GM18909 (cell line): ENCODE data around the gene HOTAIR.
A peak's percentile ranks its signal among the peaks of the same experiment; 100 is the strongest.

Experiments
- ATAC-seq: cut with Tn5 transposase; IDR thresholded peaks from one replicate; pipeline ENCODE4 v1.9.1; 2021; ENCODE audit warnings: mild to moderate bottlenecking; ENCODE audit not compliant: unreplicated experiment, poor library complexity

HOTAIR gene

DNA sequence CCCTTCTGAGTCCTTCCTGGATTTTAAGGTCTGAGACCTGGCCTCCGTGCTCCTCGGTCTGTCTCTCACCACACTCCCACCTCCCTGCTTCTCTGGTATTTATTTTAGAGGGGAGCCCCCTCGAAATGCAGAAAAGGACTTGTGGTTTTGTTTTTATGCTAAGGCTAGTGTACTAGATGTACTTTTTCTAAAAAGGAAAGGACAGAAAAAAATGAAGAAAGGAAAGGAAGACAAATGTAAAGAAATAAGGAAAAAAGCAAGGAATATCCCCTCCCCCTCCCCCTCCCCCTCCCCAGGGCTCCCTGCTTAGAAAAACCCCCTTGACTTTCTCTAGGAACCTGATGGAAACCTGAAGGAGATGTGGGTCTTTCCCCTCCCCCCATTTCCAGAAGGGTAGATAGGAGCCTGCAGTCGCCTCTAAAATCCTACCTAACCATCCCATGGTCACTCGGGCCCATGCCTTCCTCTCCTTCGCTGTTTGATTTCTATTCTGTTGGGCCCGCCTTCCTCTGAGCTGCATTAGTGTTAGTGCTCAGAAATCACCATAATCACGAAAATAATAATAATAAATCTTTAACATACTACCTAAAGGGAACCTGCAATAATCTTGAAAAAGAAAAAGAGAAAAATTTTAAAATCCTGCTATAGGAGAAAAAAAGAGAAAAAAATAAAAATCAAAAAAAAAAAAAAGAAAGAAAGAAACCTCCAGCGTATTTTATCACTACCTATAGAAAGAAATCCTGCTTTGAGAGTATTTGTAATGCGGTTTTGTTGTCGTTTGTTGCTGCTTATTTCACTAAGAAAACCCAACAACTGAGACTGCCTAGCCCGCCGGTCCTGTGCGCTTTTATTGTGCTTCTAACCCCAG, 37.1 kb upstream of the HOTAIR start:
- ATAC-seq = no peak

DNA sequence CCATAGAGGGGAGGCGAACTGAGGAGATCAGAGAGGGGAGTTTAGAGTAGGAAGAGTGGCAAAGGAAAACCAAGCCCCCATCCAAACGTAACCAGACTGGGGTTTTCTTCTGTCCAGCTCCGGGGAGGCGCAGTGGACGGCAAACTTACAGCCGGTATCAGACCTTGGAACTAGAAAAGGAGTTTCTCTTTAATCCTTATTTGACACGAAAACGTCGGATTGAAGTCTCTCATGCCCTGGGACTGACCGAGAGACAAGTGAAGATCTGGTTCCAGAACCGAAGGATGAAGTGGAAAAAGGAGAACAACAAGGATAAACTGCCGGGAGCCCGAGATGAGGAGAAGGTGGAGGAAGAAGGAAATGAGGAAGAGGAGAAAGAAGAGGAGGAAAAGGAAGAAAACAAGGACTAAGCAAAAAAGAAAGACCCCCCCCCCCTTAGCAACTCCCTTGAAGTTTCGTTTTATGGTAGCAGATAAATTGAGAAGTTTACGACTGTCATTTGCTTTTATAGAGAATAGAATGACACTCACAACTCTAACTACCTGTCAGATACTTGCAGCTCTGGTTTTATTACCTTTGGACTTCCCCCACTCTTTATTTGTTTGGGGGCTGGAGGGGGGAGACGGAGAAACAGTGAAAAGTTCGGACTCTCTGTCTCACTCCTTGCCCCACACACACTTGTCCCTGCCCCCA, 36.4 kb upstream of the HOTAIR start:
- ATAC-seq = no peak

DNA sequence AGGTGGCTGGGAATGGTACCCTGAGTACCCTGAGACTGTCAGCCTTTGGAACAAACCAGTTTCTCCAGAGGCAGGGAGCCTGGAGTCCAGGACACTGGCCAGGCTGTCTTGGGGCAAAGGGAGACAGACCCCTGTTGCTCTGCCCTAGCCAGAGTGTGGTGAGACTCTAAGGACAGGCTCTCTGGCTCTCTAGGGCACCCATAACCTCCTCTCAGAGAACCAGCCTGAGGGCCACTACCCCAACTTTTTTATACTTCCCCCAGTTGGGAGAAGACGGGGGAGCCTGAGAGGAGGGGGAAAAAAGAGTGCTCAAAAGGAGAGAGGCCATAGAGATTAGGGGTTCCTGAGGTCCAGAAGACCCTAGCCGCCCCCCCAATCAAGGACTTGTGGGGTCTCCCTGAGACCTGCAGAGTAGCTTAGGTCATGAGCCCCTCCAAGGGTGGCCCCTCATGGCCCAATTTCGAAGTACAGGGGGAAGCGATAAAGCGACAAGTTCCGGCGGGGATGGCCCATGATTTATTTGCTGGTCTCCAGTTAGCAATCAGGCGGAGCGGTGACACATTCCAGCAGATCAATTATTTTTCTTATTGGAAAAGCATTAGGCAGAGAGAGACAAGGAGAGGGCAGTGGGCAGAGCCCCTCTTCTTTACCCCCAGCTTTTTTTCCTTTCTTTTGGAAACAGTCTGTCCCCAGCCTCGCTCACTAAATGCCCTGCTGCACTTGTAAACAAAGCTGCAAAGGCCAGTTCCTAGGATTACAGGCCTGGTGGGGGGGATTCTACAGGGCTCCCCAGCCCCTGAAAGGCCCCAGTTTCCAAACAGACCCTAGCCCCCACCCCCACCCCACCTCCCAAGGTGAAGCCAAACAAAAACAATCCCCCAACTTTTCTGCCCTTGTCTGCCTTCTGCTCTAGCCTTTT, 35.6 kb upstream of the HOTAIR start:
- no peak for ATAC-seq

DNA sequence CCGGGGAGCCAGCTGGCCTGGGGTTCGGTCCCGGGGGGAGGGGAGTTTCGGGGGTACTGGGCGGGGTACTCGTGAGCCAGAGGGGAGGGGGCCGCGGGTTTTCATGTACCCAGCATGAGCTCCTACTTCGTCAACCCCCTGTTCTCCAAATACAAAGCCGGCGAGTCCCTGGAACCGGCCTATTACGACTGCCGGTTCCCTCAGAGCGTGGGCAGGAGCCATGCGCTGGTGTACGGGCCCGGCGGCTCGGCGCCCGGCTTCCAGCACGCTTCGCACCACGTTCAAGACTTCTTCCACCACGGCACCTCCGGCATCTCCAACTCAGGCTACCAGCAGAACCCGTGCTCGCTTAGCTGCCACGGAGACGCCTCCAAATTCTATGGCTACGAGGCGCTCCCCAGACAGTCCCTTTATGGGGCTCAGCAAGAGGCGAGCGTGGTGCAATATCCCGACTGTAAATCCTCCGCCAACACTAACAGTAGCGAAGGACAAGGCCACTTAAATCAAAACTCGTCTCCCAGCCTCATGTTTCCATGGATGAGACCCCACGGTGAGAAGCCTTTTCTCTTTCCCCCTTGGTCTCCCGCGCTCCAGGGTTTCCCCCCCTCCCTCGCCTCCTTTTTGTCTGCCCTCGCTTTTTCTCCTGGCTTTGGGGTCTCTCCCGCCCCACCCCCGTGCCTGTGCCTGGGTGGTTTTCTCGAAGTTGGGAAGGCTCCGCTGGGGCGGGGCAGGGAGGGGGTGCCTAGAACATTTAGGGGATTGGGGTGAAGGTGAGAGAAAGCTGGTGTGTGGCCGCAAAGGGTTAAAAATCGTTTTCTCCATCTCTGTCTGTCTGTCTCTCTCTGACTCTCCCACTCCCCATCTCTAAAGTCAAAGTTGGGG, 34.7 kb upstream of the HOTAIR start:
- ATAC-seq = no peak

DNA sequence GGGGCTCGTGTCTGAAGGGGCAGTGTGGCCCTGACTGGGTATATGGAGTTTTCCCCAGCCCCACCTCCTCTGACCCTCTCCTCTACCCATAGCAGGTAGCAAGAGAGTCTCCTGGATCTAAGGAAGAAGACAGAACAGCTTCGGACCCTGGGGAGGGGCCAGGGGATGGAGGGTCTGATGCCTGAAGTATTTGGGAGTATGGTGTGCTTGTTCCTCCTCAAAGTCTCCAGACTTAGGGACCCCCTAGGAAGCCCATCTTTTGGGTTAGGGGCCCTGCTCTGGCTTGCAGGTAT, 33.5 kb upstream of the HOTAIR start:
- ATAC-seq = no peak

DNA sequence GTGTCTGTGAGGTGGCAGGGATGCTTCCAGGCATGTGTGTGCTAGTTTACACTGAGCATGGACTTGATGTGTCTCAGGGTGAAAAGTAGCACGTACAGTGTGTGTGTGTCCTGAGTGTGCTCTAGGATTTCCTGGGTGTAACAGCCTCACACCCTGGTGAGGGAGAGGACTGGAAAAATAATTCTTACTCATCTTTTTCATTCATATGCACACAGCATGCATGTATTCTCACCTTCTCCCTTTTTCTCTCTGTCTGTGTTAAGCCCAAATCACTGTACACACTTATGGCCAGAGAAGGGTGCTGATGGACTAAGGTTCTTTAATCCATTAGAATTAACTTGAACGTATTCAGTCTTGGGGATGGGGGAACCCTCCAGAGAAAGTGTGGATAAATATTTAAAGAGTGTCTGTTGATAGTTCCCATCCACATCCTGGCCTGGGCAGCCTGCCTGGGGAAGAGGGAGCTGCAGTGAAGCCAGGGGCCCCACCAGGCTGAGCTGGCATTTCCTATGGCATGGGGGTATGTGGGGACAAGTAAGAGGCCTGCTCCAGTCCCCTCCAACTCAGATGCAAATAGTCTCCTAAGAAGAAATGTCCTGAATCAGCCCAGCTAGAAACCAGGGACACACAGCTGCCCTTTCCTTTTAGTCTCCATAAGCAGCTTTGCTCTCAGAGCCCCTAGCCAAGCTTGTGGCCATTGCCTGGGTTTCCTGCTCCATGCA, 32.9 kb upstream of the HOTAIR start:
- ATAC-seq = no peak

DNA sequence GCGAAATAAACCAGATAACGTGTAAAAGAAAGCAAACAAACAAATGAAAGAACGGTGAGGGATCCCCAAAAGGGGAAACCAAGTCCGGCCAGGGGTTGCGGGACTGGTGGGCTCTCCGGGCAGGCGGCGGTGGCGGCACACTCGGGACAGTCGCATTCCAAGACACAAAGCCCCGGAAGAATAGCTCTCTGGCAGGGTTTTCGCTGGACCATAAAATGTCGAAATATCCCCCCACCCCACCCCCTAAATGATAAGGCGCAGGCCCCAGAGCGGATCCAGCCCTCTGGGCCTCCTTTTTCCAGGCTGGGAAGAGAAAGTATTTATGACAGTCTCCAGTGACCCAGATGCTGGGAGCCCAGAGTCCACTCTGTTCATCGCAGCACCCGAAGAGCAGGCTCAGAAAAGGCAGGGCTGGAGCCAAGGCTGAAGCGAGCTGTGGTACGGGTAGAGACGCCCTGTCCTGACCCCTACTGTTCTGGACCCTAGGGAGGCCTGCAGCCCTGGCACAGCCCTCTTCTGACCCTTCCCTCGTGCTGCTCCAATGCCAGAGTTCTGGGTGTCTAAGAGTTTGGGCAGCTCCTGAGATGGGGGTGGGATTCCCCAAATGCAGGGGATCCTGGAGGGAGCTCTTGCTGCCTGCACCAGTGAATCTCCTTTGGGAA, 31.9 kb upstream of the HOTAIR start:
- ATAC-seq = no peak

DNA sequence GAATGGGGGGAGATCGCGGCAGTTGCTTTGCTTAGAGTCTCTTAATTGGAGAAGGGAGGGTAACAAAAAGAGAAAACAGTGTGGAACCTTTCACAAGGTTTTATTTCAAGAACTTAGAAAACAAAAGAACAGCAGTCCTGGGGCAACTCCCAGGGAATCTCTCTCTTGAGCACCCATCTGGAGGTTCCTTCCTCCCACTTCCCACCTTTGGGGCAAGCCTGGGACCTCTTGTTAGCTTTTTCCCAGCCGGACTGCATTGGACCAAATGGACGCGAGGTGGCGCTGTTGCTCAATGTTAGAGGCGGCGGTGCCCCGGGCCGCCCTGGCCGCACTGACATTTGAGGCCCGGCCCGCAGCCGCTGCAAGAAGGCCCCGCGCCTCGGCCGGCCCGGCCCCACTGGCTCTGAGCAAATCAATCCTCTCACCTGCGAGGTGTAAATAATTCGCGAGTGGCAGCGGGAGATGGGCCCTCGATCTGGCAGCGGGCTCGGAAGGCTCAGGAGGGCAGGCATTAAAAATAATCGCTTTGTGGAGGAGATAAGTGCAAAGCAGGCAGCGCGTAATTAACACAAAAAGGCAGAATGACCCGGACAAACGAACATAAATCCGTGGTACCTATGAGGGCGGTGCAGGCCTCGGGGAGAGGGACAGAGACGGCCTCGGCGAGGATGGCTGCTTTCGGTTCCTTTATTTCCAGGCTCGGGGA, 31.3 kb upstream of the HOTAIR start:
- ATAC-seq = peak; percentile 80

DNA sequence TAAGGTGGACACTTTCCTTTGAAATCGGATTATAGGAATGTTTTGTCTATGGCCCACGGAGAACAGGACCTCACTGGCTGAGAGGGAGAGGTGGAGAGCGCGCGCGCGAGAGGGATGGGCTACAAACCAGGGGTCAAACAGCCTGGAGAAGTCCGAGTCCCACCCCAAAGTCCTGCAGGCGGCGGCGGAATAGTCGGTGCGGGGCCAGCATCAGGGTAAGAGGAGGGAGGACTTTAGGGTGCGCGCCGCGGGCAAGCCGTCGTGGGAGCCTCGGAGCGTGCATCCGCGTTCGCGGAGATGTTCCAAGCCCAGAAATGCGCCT, 30.7 kb upstream of the HOTAIR start:
- ATAC-seq = no peak

DNA sequence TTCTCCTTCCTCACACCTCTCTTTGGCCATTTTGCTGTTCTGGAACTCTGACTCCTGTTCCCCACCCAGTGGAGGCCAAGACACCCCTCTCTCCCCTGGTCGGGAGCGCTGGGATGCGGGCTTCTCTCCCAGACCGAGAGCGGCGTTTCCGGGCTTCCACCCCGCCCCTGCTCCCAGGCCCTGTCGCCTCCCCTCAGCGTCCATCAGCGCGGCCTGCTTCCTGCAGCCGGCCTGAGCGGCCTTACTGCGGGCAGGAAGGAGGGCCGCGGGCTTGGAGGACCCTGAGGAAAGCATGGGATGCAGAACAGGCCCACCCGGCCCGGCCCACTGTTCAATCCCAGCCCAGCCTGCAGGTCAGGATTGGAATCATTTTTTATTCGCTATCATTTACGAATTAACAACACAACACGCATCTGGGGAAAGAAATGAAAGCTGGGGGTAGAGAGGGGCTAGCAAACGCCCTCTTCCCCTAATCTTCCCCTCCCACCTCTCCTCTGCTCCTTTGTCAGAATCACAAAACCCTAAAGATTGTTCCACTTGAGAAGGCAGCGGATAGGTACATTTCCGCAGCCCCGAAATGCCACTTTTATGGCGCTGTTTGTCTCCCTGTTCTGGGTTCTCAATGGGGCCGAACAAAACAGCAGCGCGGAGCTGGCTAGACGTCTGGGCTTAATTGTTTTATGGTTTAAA, 30.2 kb upstream of the HOTAIR start:
- no peak for ATAC-seq

DNA sequence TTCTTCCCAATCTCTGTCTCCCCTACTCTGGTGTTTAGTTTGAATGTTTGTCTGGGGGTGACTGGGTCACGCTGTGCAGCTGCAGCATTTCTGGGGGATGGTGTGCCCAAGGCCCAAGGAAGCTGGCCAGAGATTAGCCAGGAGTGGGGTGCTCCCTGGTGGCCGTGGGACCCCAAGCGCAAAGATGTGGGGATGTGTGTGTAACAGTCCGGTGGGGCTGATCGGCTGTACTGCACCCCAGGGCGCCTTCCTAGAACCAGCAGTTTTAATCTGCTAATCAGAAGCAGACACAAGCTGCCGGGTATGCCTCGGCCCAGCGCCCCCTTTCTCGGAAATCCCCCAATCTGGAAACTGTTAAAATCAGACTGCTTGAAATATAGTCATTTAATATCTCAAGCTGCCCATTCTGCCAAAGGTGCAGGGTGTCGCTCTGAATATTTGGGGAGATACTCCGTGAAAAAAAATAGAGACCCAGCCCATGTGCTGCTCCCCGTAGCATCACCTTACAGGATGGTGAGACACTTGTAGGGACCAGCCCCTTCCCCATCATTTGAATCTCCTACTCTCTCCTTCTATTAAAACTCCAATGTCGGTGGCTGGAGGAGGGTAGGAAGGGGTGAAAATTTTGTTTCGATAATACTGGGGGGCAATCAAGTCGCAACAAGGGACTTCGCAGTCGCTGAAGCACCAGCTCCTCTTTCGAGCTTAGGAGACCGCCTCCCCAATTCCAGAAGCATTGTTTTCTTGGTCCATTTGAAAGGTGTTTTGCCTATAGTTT, 29.5 kb upstream of the HOTAIR start:
- no peak for ATAC-seq

DNA sequence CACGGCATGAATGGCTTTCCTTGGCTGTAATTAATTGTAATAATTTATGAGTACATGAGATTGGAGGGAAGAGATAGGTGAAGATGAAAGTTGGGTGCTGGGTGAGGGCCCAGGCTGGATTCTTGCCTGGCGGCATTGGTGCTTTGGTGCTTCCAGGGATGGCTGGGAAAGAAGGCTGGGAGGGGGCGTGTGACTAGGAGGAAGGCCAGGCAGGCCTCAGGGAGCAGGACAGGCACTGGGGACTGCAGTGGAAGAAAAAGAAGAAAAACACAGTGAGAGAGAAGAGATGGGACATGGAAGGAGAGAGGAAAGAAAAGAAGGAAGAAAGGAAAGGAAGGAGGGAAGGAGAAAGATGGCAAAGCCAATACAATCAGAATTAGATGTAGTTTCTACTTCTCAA, 28.9 kb upstream of the HOTAIR start:
- no peak for ATAC-seq

DNA sequence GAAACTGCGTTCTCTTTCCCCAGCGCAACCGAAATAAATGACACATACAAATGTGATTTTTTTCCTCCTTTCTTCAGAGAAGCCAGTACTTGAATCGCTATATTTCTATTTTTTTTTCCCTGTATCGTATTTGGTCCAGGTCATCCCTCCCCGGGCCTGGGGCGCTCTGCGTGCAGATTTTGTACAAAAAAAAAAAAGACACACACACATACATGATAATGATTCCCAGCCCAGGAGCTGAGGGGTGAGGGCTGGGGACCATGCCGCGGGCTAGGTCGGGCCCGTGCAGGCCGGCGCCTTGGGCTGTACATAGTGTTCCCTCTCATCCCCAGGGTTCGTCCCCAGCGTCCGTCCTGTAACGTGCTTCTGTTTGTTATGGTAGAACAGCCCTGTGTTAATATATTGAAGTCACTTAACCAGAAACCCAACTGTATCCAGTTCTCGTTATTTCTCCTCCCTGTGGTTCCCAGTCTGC, 28.2 kb upstream of the HOTAIR start:
- no peak for ATAC-seq

DNA sequence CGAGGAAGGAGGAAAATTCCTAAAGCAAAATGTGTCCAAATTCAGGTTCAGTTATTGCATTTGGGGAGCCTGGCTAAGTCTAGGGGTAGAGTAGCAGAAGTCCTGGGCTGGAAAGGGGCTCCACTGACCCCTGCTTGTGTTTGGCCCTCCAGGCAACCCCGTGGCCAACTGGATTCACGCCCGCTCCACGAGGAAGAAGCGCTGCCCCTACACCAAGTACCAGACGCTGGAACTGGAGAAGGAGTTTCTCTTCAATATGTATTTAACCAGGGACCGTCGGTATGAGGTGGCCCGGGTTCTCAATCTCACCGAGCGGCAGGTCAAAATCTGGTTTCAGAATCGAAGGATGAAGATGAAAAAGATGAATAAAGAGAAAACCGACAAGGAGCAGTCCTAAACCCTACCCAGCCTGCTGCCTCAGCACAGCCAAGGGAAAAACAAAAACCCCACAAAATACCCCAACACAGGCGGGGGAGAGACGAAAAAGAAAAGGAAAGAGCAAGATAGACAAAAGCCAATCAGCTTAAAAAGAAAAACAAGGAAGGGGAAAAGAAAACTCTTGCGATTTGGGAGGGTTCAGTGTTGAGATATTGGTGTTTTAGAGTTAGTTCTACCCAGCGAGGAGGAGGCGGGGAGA, 27.6 kb upstream of the HOTAIR start:
- ATAC-seq = no peak

DNA sequence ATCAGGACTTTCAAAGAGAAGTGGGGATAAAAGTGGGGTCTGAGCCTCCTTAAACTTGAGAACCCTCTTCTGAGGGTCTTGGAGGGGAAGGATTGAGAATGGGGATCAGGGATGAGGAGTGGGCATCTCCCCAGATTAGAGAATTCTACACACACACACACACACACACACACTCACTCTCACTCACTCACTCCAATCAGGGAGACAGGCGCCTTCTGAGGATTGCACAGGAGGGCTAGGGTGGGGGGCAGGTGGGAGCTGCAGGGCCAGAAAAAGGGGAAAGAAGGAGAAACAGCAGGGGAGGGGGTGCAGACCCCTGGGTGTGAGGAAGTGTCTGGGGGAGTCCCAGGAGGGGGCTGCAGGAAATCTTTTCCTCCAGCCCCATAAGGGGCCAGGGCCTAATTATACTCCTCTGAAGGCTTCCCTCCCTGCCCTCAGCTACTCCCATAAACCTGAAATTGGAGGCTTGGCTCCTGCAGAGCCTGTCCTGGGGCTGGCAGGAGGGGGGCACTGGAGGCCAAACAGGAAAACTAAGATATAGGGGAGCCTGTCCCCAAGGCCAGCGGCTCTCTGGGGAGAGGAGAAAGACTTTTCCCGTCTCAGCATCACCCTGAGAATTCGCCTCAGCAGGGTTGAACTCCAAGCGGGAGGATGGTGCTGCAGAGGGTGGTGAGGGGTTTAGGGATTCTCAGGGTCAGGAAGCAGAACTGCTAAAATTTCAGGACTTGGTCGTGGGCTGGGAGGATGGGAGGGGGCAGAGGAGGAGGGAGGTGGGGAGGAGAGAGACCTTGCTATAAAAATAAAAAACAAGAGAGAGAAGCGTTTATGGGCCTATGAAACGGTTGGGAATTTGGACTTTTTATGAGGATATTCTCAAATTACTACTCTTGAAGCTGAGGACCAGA, 26.8 kb upstream of the HOTAIR start:
- no peak for ATAC-seq
